ENCODE measurements around the gene ESM1. TPM values are rescaled to one million over a fixed set of nuclear protein-coding genes. Genes with fewer than 3 reads are reported as not detected.

ESM1 gene
- polyA plus RNA-seq, 2 of the 4 experiments (the other 2 are of a cell fraction): not detected

DNA sequence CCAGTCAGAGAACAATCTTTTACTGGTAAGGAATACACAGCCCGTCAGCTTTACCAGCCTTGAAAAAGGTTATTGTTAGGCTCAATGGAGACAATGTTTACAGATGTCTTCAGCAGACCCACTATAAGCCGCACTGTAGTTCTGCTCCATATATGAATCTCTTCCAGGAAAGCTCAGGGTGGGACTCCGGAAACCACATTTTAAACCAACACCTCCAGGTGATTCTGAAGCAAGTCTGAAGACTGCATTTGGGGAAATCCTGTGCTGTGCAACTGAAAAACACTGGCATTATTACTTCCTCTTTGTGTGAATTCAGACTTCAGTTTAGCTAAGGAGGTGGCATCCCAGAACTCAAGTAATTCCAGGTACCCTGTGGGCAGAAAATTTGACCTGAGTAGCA is 42.2 kb upstream of the ESM1 start:
- Histone ChIP-seq H3K27ac (no peak overlapping the region), H3K9me3 (no peaks in the 10 kb centered on the region), H3K4me3 (no peak overlapping the region), H3K4me1 (no peaks in the 10 kb centered on the region), H3K4me2 (no peak overlapping the region)
- FAIRE-seq (no peak), ATAC-seq (no peak), DNase-seq (ENCODE audit: low read depth in 1 of 2, low spot score in 1 of 2) (no peak)
- CTCF ChIA-PET: interaction anchor here (1.4 kb wide), 1 partner anchor 83 kb away, joined by 3 read pairs; no protein-coding TSS in a partner anchor
- POLR2A ChIA-PET: no interaction called here
- TF ChIP-seq FOXS1 (CRISPR knock-in tag; IDR thresholded peaks at IDR 0.05) (no peak), NR3C1 (IDR thresholded peaks at IDR 0.05) (no peak), HEYL (CRISPR knock-in tag; IDR thresholded peaks at IDR 0.05) (no peak), JUNB (IDR thresholded peaks at IDR 0.05) (no peak)
- TF ChIP-seq, protein P1, sequence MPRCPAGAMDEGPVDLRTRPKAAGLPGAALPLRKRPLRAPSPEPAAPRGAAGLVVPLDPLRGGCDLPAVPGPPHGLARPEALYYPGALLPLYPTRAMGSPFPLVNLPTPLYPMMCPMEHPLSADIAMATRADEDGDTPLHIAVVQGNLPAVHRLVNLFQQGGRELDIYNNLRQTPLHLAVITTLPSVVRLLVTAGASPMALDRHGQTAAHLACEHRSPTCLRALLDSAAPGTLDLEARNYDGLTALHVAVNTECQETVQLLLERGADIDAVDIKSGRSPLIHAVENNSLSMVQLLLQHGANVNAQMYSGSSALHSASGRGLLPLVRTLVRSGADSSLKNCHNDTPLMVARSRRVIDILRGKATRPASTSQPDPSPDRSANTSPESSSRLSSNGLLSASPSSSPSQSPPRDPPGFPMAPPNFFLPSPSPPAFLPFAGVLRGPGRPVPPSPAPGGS (IDR thresholded peaks at IDR 0.05): no peak
- 31% methylated on average over 3 of the region's 3 CpGs for WGBS (ENCODE audit: missing lambda C conversion rate)

DNA sequence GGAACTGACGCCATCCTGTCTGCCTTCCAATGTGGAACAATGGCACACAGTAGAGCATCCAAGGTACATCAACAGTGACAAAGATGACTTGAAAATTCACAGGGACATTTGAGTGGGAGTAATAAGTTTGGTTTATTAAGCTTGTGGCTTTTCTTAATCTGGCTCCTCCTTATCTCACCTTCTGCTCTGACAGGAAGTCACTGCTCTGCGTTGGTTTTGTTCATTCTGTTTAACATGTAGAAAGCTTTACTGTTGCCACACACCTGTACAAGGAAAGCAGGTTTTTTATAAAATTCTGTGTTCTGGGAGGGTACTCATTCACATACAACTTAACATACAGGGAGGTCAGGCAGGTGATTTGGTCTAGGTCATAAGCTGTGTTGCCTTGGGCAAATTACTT is 37.1 kb upstream of the ESM1 start:
- H3K9me3 ChIP-seq: no peaks in the 10 kb centered on the region
- 39% methylated on average over 2 of the region's 2 CpGs for WGBS (ENCODE audit: missing lambda C conversion rate)
- ATAC-seq (no peak), FAIRE-seq (no peak), DNase-seq (ENCODE audit: low read depth in 1 of 2, low spot score in 1 of 2) (no peak)
- no peak for TF ChIP-seq CBX8 (IDR thresholded peaks at IDR 0.05)
- no peak for TF ChIP-seq NFE2L2 (conservative IDR thresholded peaks at IDR 0.05; ENCODE audit: low read length)
- no peak for TF ChIP-seq KDM1A (IDR thresholded peaks at IDR 0.05; ENCODE audit: low read depth)
- TF ChIP-seq TFCP2L1 (CRISPR knock-in tag; IDR thresholded peaks at IDR 0.05): no peak
- TF ChIP-seq JUNB (IDR thresholded peaks at IDR 0.05): no peak
- TF ChIP-seq TP53 (CRISPR knock-in tag; IDR thresholded peaks at IDR 0.05): no peak
- TF ChIP-seq, protein P2, sequence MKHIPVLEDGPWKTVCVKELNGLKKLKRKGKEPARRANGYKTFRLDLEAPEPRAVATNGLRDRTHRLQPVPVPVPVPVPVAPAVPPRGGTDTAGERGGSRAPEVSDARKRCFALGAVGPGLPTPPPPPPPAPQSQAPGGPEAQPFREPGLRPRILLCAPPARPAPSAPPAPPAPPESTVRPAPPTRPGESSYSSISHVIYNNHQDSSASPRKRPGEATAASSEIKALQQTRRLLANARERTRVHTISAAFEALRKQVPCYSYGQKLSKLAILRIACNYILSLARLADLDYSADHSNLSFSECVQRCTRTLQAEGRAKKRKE (CRISPR knock-in tag; IDR thresholded peaks at IDR 0.05; ENCODE audit: low read depth): no peak
- no peak for TF ChIP-seq EHF (CRISPR knock-in tag; IDR thresholded peaks at IDR 0.05)
- TF ChIP-seq RNF2 (IDR thresholded peaks at IDR 0.05; ENCODE audit: borderline replicate concordance, low read depth): no peak
- no peak overlapping the region for H3K27ac ChIP-seq
- no peak overlapping the region for H3K4me2 ChIP-seq
- no peaks in the 10 kb centered on the region for H3K4me1 ChIP-seq
- CTCF ChIA-PET: interaction anchor here (1.3 kb wide), 1 partner anchor 37 kb away, joined by 3 read pairs; no protein-coding TSS in a partner anchor
- no peak overlapping the region for H3K4me3 ChIP-seq
- POLR2A ChIA-PET: no interaction called here

DNA sequence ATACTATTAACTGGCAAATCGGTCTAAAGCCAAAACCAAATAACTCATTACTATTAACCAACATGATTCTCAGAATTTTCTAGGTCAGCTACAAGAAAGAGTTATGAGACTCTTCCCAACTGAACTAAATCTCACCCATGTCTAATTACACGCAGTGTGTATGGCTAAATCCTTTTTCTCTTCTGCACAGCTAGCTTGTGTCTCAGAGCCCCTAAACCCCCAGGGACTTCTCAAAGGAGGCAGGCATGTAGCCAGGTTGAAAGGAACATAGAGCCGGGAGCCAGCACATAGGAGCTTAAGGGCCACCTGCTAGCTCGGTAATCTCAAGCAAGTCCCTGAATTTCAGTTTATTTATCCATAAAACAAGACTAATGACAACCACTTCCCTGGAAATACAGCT is 36.4 kb upstream of the ESM1 start:
- no peak for ATAC-seq
- TF ChIP-seq, protein P2 (CRISPR knock-in tag; IDR thresholded peaks at IDR 0.05; ENCODE audit: low read depth): no peak
- CTCF ChIA-PET: interaction anchor here (1.5 kb wide), 1 partner anchor 117 kb away, joined by 3 read pairs; no protein-coding TSS in a partner anchor

DNA sequence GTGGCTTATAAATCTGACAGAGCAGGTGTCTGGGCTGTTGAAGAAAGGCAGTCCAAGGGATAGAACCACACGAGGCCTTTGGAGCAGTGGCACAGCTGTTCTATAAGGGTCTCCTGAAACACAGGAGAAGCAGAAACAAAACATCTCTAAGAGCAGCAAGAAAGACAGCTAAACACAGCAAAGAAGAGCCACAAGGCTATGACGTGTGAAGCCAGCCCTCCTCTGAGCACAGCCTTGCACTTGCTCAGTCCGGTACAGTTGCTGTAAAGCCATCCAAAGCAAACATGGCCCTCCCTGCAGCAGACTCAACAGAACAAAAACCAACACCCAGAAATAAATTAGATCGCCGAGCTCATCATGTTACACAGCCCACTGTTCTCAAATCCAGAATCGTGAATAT is 36.0 kb upstream of the ESM1 start:
- Histone ChIP-seq H3K4me1 (no peaks in the 10 kb centered on the region), H3K9me3 (no peaks in the 10 kb centered on the region), H3K4me2 (no peak overlapping the region), H3K4me3 (no peak overlapping the region), H3K27ac (no peak overlapping the region)
- ChIA-PET POLR2A (no interaction called here), CTCF (interaction anchor here (1.1 to 1.5 kb wide), 2 partner anchors 23 to 117 kb away, joined by 3 read pairs; no protein-coding TSS in a partner anchor)
- 35% methylated on average over 6 of the region's 6 CpGs for WGBS (ENCODE audit: missing lambda C conversion rate)
- DNase-seq (ENCODE audit: low read depth in 1 of 2, low spot score in 1 of 2): no peak
- no peak for FAIRE-seq
- 0 out of 6 replicates have a peak, but pooled peaks of 1 of the 2 experiments have one; percentile 30 for ATAC-seq
- TF ChIP-seq KDM5A (IDR thresholded peaks at IDR 0.05): no peak
- no peak for TF ChIP-seq RFX5 (IDR thresholded peaks at IDR 0.05)
- TF ChIP-seq RNF2 (IDR thresholded peaks at IDR 0.05; ENCODE audit: borderline replicate concordance, low read depth): no peak
- no peak for TF ChIP-seq CEBPB (IDR thresholded peaks at IDR 0.05)
- no peak for TF ChIP-seq HOXB5 (CRISPR knock-in tag; IDR thresholded peaks at IDR 0.05)
- TF ChIP-seq, protein P2 (CRISPR knock-in tag; IDR thresholded peaks at IDR 0.05; ENCODE audit: low read depth): no peak
- TF ChIP-seq CHD4 (IDR thresholded peaks at IDR 0.05; ENCODE audit: borderline replicate concordance): no peak
- TF ChIP-seq, protein P3, sequence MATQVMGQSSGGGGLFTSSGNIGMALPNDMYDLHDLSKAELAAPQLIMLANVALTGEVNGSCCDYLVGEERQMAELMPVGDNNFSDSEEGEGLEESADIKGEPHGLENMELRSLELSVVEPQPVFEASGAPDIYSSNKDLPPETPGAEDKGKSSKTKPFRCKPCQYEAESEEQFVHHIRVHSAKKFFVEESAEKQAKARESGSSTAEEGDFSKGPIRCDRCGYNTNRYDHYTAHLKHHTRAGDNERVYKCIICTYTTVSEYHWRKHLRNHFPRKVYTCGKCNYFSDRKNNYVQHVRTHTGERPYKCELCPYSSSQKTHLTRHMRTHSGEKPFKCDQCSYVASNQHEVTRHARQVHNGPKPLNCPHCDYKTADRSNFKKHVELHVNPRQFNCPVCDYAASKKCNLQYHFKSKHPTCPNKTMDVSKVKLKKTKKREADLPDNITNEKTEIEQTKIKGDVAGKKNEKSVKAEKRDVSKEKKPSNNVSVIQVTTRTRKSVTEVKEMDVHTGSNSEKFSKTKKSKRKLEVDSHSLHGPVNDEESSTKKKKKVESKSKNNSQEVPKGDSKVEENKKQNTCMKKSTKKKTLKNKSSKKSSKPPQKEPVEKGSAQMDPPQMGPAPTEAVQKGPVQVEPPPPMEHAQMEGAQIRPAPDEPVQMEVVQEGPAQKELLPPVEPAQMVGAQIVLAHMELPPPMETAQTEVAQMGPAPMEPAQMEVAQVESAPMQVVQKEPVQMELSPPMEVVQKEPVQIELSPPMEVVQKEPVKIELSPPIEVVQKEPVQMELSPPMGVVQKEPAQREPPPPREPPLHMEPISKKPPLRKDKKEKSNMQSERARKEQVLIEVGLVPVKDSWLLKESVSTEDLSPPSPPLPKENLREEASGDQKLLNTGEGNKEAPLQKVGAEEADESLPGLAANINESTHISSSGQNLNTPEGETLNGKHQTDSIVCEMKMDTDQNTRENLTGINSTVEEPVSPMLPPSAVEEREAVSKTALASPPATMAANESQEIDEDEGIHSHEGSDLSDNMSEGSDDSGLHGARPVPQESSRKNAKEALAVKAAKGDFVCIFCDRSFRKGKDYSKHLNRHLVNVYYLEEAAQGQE (IDR thresholded peaks at IDR 0.05): no peak
- no peak for TF ChIP-seq EHF (CRISPR knock-in tag; IDR thresholded peaks at IDR 0.05)
- TF ChIP-seq EP300 (IDR thresholded peaks at IDR 0.05): no peak
- no peak for TF ChIP-seq FOXS1 (CRISPR knock-in tag; IDR thresholded peaks at IDR 0.05)
- TF ChIP-seq SREBF2 (IDR thresholded peaks at IDR 0.05): no peak
- no peak for TF ChIP-seq ZNF302 (CRISPR knock-in tag; IDR thresholded peaks at IDR 0.05)
- no peak for TF ChIP-seq TP53 (CRISPR knock-in tag; IDR thresholded peaks at IDR 0.05)
- no peak for TF ChIP-seq POLR2AphosphoS2 (conservative IDR thresholded peaks at IDR 0.05; ENCODE audit: low read length)
- TF ChIP-seq NPAS2 (CRISPR knock-in tag; IDR thresholded peaks at IDR 0.05; ENCODE audit: borderline replicate concordance): no peak

More for the DNA sequence above, 36.4 kb upstream of the ESM1 start:
- no peaks in the 10 kb centered on the region for H3K4me1 ChIP-seq
- no peaks in the 10 kb centered on the region for H3K9me3 ChIP-seq
- no peak overlapping the region for H3K4me2 ChIP-seq
- DNase-seq (ENCODE audit: low read depth in 1 of 2, low spot score in 1 of 2) (no peak), FAIRE-seq (no peak)
- no peak overlapping the region for H3K27ac ChIP-seq
- WGBS (ENCODE audit: missing lambda C conversion rate): 34% methylated on average over 4 of the region's 4 CpGs
- POLR2A ChIA-PET: no interaction called here
- H3K4me3 ChIP-seq: no peak overlapping the region
